SK-N-SH (cell line): Measurements from ENCODE around the gene SFPQ. TPM values are rescaled to one million over a fixed set of nuclear protein-coding genes. Genes with fewer than 3 reads are reported as not detected.
A peak's percentile ranks its signal among the peaks of the same experiment; 100 is the strongest.

Experiments
- CHD2 ChIP-seq: fragments of 150-350 bp; IDR thresholded peaks from 2 replicates; pipeline ENCODE4 v1.6.1; 2018; ENCODE audit warnings: low read length; ENCODE audit not compliant: partially characterized antibody
- ELF1 ChIP-seq: IDR thresholded peaks from 2 replicates; pipeline ENCODE4 v1.4.0; 2012
- FOXJ3 ChIP-seq: sonication (generic); formaldehyde crosslinking; IDR thresholded peaks from 2 replicates; pipeline ENCODE4 v1.5.1; 2020; ENCODE audit warnings: mild to moderate bottlenecking, missing genetic modification reagents
- GABPA ChIP-seq: IDR thresholded peaks from 2 replicates; pipeline ENCODE4 v1.4.0; 2012; ENCODE audit warnings: low read depth, mild to moderate bottlenecking
- IRF3 ChIP-seq: fragments of 150-350 bp; IDR thresholded peaks from 2 replicates; pipeline ENCODE4 v1.6.1; 2016; ENCODE audit warnings: mild to moderate bottlenecking, low read depth, low read length
- JUND ChIP-seq: IDR thresholded peaks from 2 replicates; pipeline ENCODE4 v1.4.0; 2012
- MEF2A ChIP-seq: IDR thresholded peaks from 2 replicates; pipeline ENCODE4 v1.4.0; 2012; ENCODE audit warnings: low read depth, borderline replicate concordance
- MXI1 ChIP-seq: IDR thresholded peaks from 2 replicates; pipeline ENCODE4 v1.6.1; 2012; ENCODE audit warnings: mild to moderate bottlenecking, low read depth, low read length, improper control_type of control experiment
- NFIC ChIP-seq: IDR thresholded peaks from 2 replicates; pipeline ENCODE4 v1.4.0; 2012; ENCODE audit warnings: borderline replicate concordance
- PBX3 ChIP-seq: IDR thresholded peaks from 2 replicates; pipeline ENCODE4; 2012
- POLR2AphosphoS5 ChIP-seq: IDR thresholded peaks from 2 replicates; pipeline ENCODE4 v1.6.1; 2012; ENCODE audit warnings: low read depth, low read length
- RAD21 ChIP-seq: IDR thresholded peaks from 2 replicates; pipeline ENCODE4 v1.6.1; 2012; ENCODE audit warnings: mild to moderate bottlenecking, low read length
- RCOR1 ChIP-seq: fragments of 150-350 bp; IDR thresholded peaks from 2 replicates; pipeline ENCODE4 v1.6.1; 2017; ENCODE audit warnings: antibody characterized with exemption, low read length
- REST ChIP-seq: IDR thresholded peaks from 2 replicates; pipeline ENCODE4 v1.6.1; 2012; ENCODE audit warnings: mild to moderate bottlenecking, low read depth, low read length, moderate library complexity
- RFX5 ChIP-seq: IDR thresholded peaks from 2 replicates; pipeline ENCODE4 v1.6.1; 2012; ENCODE audit warnings: mild to moderate bottlenecking, improper control_type of control experiment, low read length
- TAF1 ChIP-seq: IDR thresholded peaks from 2 replicates; pipeline ENCODE4 v1.6.1; 2012; ENCODE audit warnings: low read depth, mild to moderate bottlenecking, low read length, moderate library complexity, borderline replicate concordance
- TEAD4 ChIP-seq: IDR thresholded peaks from 2 replicates; pipeline ENCODE4 v1.4.0; 2012; ENCODE audit warnings: mild to moderate bottlenecking, borderline replicate concordance; ENCODE audit not compliant: insufficient read depth
- USF1 ChIP-seq: IDR thresholded peaks from 2 replicates; pipeline ENCODE4 v1.4.0; 2012; ENCODE audit warnings: low read depth, borderline replicate concordance
- YY1 ChIP-seq: IDR thresholded peaks from 2 replicates; pipeline ENCODE4 v1.4.0; 2012; ENCODE audit warnings: low read depth, mild to moderate bottlenecking
- polyA plus RNA-seq, 3 experiments: library from polyadenylated mRNA; depleted of rRNA; stranded (reverse); fragments of >200 nt; gene quantifications; 2 replicates each; pipeline ENCODE4 v1.2.3, GENCODE V29; 2012

The SFPQ gene
- polyA plus RNA-seq, 1 of the 3 experiments (the other 2 are of a cell fraction), result 85.6 TPM

GRCh38 chr1:35192056-35192852, 691 bp downstream of the SFPQ start (continued):
- TF ChIP-seq USF1 (no peak), FOXJ3 (no peak), GABPA (no peak; the same call in 1 of the 2 replicates), IRF3 (no peak), CHD2 (peak; percentile 18), RAD21 (no peak), POLR2AphosphoS5 (peak; percentile 57; the same call in 1 of the 2 replicates), NFIC (no peak), ELF1 (no peak), MEF2A (no peak), TEAD4 (peak; percentile 83; the same call in 1 of the 2 replicates), REST (no peak), PBX3 (peak; percentile 14; the same call in 1 of the 2 replicates), RFX5 (no peak), RCOR1 (no peak), TAF1 (peak; percentile 62), YY1 (peak; percentile 94), JUND (no peak; the same call in 1 of the 2 replicates), MXI1 (peak; percentile 73)
